ENCODE data around the gene PCDHA12. TPM values are rescaled to one million over a fixed set of nuclear protein-coding genes. Genes with fewer than 3 reads are reported as not detected.

Gene PCDHA12
- total and polyA plus RNA-seq, 2 experiments from 2014 or later = 7.2 to 18.7 TPM

DNA sequence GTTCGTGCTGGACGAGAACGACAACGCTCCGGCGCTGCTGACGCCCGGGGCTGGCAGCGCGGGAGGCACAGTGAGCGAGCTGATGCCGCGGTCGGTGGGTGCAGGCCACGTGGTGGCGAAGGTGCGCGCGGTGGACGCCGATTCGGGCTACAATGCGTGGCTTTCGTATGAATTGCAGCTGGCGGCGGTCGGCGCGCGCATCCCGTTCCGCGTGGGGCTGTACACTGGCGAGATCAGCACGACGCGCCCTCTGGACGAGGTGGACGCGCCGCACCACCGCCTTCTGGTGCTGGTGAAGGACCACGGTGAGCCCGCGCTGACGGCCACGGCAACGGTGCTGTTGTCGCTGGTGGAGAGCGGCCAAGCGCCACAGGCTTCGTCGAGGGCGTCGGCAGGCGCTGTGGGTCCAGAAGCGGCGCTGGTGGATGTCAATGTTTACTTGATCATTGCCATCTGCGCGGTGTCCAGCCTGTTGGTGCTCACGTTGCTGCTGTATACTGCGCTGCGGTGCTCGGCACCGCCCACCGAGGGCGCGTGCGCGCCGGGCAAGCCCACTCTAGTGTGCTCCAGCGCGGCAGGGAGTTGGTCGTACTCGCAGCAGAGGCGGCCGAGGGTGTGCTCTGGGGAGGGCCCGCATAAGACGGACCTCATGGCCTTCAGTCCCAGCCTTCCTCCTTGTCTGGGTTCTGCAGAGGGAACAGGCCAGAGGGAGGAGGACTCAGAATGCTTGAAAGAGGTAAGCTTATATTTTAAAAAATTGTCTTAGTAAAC lies 9.0 kb downstream of the PCDHA12 start:
- H3K4me2 ChIP-seq = no peak overlapping the region
- H3K4me1 ChIP-seq (ENCODE audit: insufficient read depth) = no peaks in the 10 kb centered on the region
- peaks cover 6% of the 10 kb centered on the region for H3K9me3 ChIP-seq (ENCODE audit: low read depth)
- no peaks in the 10 kb centered on the region for H3K36me3 ChIP-seq (replicated peaks; ENCODE audit: insufficient read depth, low read depth)
- no peaks in the 10 kb centered on the region for H4K20me1 ChIP-seq (ENCODE audit: insufficient read depth, poor library complexity, severe bottlenecking)
- peaks cover 10% of the 10 kb centered on the region for H3K79me2 ChIP-seq
- no peak overlapping the region for H3K4me3 ChIP-seq
- no peak overlapping the region for H3K27ac ChIP-seq
- 100% methylated on average over 61 of the region's 79 CpGs for WGBS (ENCODE audit: low lambda C conversion rate, missing lambda C conversion rate)
- no peaks in the 10 kb centered on the region for H3K27me3 ChIP-seq
- TF ChIP-seq EZH2phosphoT487 (IDR thresholded peaks at IDR 0.05; ENCODE audit: low read depth, severe bottlenecking, unreplicated experiment) (no peak), EZH2 (IDR thresholded peaks at IDR 0.05; ENCODE audit: borderline replicate concordance) (no peak)
- TF ChIP-seq, protein P1, sequence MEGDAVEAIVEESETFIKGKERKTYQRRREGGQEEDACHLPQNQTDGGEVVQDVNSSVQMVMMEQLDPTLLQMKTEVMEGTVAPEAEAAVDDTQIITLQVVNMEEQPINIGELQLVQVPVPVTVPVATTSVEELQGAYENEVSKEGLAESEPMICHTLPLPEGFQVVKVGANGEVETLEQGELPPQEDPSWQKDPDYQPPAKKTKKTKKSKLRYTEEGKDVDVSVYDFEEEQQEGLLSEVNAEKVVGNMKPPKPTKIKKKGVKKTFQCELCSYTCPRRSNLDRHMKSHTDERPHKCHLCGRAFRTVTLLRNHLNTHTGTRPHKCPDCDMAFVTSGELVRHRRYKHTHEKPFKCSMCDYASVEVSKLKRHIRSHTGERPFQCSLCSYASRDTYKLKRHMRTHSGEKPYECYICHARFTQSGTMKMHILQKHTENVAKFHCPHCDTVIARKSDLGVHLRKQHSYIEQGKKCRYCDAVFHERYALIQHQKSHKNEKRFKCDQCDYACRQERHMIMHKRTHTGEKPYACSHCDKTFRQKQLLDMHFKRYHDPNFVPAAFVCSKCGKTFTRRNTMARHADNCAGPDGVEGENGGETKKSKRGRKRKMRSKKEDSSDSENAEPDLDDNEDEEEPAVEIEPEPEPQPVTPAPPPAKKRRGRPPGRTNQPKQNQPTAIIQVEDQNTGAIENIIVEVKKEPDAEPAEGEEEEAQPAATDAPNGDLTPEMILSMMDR (IDR thresholded peaks at IDR 0.05; ENCODE audit: poor library complexity) = no peak
- no peak for DNase-seq (ENCODE audit: low spot score)
- no peak overlapping the region for H2AFZ ChIP-seq
- no peaks in the 10 kb centered on the region for H3K9me2 ChIP-seq (replicated peaks; ENCODE audit: insufficient read depth)

DNA sequence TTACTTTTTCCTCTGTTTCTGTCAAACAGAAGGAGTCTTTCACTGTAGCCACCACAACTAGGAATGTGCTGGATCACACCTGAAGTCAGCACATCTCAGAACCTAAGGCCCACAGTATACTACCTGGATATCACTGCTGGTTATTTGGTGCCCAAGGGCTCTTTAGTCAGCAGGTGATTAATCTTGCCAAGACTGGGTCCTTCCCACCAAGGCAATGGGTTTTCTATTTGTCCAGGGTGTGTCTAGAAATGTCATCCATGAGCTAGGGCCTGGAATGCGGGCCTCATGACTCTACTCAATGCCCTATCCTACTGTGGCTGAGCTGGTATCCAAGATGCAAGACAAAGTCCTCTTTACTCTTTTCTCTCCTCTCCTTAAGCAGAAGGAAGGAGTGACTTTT lies 41.2 kb downstream of the PCDHA12 start:
- Histone ChIP-seq H3K36me3 (replicated peaks; ENCODE audit: insufficient read depth, low read depth) (no peaks in the 10 kb centered on the region), H3K27ac (no peak overlapping the region), H2AFZ (no peak overlapping the region), H3K4me2 (no peak overlapping the region), H3K27me3 (no peaks in the 10 kb centered on the region), H3K4me1 (ENCODE audit: insufficient read depth) (no peaks in the 10 kb centered on the region), H3K4me3 (no peak overlapping the region), H3K9me2 (replicated peaks; ENCODE audit: insufficient read depth) (no peaks in the 10 kb centered on the region), H3K9me3 (ENCODE audit: low read depth) (no peaks in the 10 kb centered on the region), H4K20me1 (ENCODE audit: insufficient read depth, poor library complexity, severe bottlenecking) (peaks cover 4% of the 10 kb centered on the region), H3K79me2 (peaks cover 8% of the 10 kb centered on the region)
- DNase-seq (ENCODE audit: low spot score) = no peak
- TF ChIP-seq EZH2phosphoT487 (IDR thresholded peaks at IDR 0.05; ENCODE audit: low read depth, severe bottlenecking, unreplicated experiment) = no peak
- TF ChIP-seq, protein P1 (IDR thresholded peaks at IDR 0.05; ENCODE audit: poor library complexity) = no peak
- no peak for TF ChIP-seq EZH2 (IDR thresholded peaks at IDR 0.05; ENCODE audit: borderline replicate concordance)
- WGBS (ENCODE audit: low lambda C conversion rate, missing lambda C conversion rate) = 100% methylated on average over 1 of the region's 1 CpG

- H3K36me3 ChIP-seq (replicated peaks; ENCODE audit: insufficient read depth, low read depth) = no peaks in the 10 kb centered on the region
Measured at GRCh38 chr5:140923601-140924000, 48.5 kb downstream of the PCDHA12 start.

More at GRCh38 chr5:140923601-140924000, 48.5 kb downstream of the PCDHA12 start:
- 88% methylated on average over 4 of the region's 4 CpGs for WGBS (ENCODE audit: low lambda C conversion rate, missing lambda C conversion rate)
- TF ChIP-seq, protein P1 (IDR thresholded peaks at IDR 0.05; ENCODE audit: poor library complexity) = no peak
- TF ChIP-seq EZH2phosphoT487 (IDR thresholded peaks at IDR 0.05; ENCODE audit: low read depth, severe bottlenecking, unreplicated experiment) = no peak
- no peak for TF ChIP-seq EZH2 (IDR thresholded peaks at IDR 0.05; ENCODE audit: borderline replicate concordance)
- no peak for DNase-seq (ENCODE audit: low spot score)
- H3K4me1 ChIP-seq (ENCODE audit: insufficient read depth) = peaks cover 7% of the 10 kb centered on the region
- no peak overlapping the region for H3K27ac ChIP-seq
- no peak overlapping the region for H2AFZ ChIP-seq
- peaks cover 6% of the 10 kb centered on the region for H3K79me2 ChIP-seq
- no peaks in the 10 kb centered on the region for H3K9me3 ChIP-seq (ENCODE audit: low read depth)
- no peak overlapping the region for H3K4me3 ChIP-seq
- peaks cover 13% of the 10 kb centered on the region for H4K20me1 ChIP-seq (ENCODE audit: insufficient read depth, poor library complexity, severe bottlenecking)
- no peaks in the 10 kb centered on the region for H3K9me2 ChIP-seq (replicated peaks; ENCODE audit: insufficient read depth)
- H3K4me2 ChIP-seq = no peak overlapping the region
- no peaks in the 10 kb centered on the region for H3K27me3 ChIP-seq
